Endodermal cell (in vitro differentiated cells): ENCODE results near the gene ZBTB34. TPM values are rescaled to one million over a fixed set of nuclear protein-coding genes. Genes with fewer than 3 reads are reported as not detected.

Experiments
- DNase-seq: peaks from one replicate; pipeline ENCODE4 v3.0.0-alpha.2; 2017
- H3K27ac ChIP-seq: 2 replicates; pipeline ENCODE4 v1.5.1; 2013; ENCODE audit warnings: mild to moderate bottlenecking, low read depth, low read length, moderate library complexity
- H3K27me3 ChIP-seq: 2 replicates; pipeline ENCODE4 v1.6.1; 2013; ENCODE audit warnings: mild to moderate bottlenecking, low read length, moderate library complexity; ENCODE audit not compliant: insufficient read depth, control insufficient read depth, poor library complexity, severe bottlenecking
- H3K36me3 ChIP-seq: 2 replicates; pipeline ENCODE4 v1.7.0; 2013; ENCODE audit warnings: mild to moderate bottlenecking, low read length, moderate library complexity; ENCODE audit not compliant: control insufficient read depth, insufficient read depth
- H3K4me1 ChIP-seq: one replicate; pipeline ENCODE4 v1.7.0; 2013; ENCODE audit warnings: low read length; ENCODE audit not compliant: control insufficient read depth, insufficient read depth
- H3K4me3 ChIP-seq: 2 replicates; pipeline ENCODE4 v1.5.1; 2013; ENCODE audit warnings: mild to moderate bottlenecking, low read length, moderate library complexity
- H3K9ac ChIP-seq: 2 replicates; pipeline ENCODE4 v1.6.1; 2013; ENCODE audit warnings: mild to moderate bottlenecking, low read length, moderate library complexity; ENCODE audit not compliant: poor library complexity, severe bottlenecking; ENCODE audit errors: extremely low read depth
- H3K9me3 ChIP-seq: 2 replicates; pipeline ENCODE4 v1.6.1; 2013; ENCODE audit warnings: mild to moderate bottlenecking, low read length, moderate library complexity; ENCODE audit not compliant: control insufficient read depth
- H3K27ac Mint-ChIP-seq: 2 replicates; pipeline ENCODE4 v1.8.0; 2020; ENCODE audit warnings: mixed read lengths
- H3K27me3 Mint-ChIP-seq: 2 replicates; pipeline ENCODE4 v1.8.0; 2021; ENCODE audit warnings: mild to moderate bottlenecking, mixed read lengths; ENCODE audit not compliant: insufficient read depth
- H3K36me3 Mint-ChIP-seq: 2 replicates; pipeline ENCODE4 v1.8.0; 2020; ENCODE audit warnings: low read depth, mixed read lengths
- H3K4me1 Mint-ChIP-seq: 2 replicates; pipeline ENCODE4 v1.8.0; 2020; ENCODE audit warnings: mixed read lengths
- H3K4me3 Mint-ChIP-seq: 2 replicates; pipeline ENCODE4 v1.8.0; 2020; ENCODE audit warnings: mild to moderate bottlenecking, moderate library complexity, mixed read lengths
- H3K9me3 Mint-ChIP-seq: 2 replicates; pipeline ENCODE4 v1.8.0; 2020; ENCODE audit warnings: mild to moderate bottlenecking, mixed read lengths
- WGBS, 2 experiments: methylation state at CpG; one replicate each; pipeline versions ENCODE4 v1.1.5 to v1.1.7; 2013; ENCODE audit warnings: missing lambda C conversion rate in 2 of 2, mixed read lengths in 1 of 2; ENCODE audit not compliant: insufficient coverage in 1 of 2, insufficient read length in 1 of 2; 5-methylcytosine and 5-hydroxymethylcytosine counted together
- total RNA-seq, 2 donors: library from RNA; stranded (reverse); fragmentation: NEBNext Ultra II Directional in 1 of 2; extraction: Animal tissue kit (Norgen Biotek cat#: 25700) in 1 of 2; gene quantifications; 2 replicates in 1 of 2; 3 replicates in 1 of 2; pipeline ENCODE4 v1.2.1, GENCODE V29; 2021
- TF ChIP-seq, protein P1 (sequence below): fragments of 200-600 bp; sonication (generic); conservative IDR thresholded peaks from 2 replicates; pipeline ENCODE4 v1.5.0; 2021; ENCODE audit warnings: antibody characterized with exemption, mild to moderate bottlenecking

Gene ZBTB34
- total RNA-seq, 2 donors from 2014 or later, result 19.7 to 24.9 TPM

DNA sequence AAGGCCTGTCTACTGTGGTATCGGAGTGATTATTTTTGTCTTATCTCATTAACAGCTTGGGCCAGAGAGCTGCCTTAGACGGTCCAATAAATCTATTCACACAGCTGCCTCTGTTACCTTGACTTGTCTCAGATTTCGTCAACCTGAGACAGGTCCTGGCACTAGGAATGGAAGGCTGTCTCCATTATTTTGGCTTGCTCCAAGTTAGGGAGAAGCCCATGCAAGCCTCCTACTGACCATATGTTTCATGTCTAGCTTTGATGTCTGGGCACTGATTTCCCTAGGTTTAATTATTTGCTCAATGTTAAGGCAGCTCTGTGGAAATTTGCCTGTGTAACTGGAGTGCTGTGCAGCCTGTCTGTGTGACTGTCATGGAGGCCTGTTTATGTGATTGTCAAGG lies 41.8 kb downstream of the ZBTB34 start:
- Histone ChIP-seq H3K27ac (no peak overlapping the region), H3K4me1 (no peaks in the 10 kb centered on the region), H3K9ac (no peak overlapping the region), H3K9me3 (peaks cover 17% of the 10 kb centered on the region), H3K27me3 (no peaks in the 10 kb centered on the region), H3K36me3 (no peaks in the 10 kb centered on the region), H3K4me3 (no peak overlapping the region)
- peaks cover 5% of the 10 kb centered on the region for H3K4me1 Mint-ChIP-seq
- H3K36me3 Mint-ChIP-seq, result no peaks in the 10 kb centered on the region
- no peak for DNase-seq
- peaks cover 14% of the 10 kb centered on the region for H3K9me3 Mint-ChIP-seq
- TF ChIP-seq, protein P1, sequence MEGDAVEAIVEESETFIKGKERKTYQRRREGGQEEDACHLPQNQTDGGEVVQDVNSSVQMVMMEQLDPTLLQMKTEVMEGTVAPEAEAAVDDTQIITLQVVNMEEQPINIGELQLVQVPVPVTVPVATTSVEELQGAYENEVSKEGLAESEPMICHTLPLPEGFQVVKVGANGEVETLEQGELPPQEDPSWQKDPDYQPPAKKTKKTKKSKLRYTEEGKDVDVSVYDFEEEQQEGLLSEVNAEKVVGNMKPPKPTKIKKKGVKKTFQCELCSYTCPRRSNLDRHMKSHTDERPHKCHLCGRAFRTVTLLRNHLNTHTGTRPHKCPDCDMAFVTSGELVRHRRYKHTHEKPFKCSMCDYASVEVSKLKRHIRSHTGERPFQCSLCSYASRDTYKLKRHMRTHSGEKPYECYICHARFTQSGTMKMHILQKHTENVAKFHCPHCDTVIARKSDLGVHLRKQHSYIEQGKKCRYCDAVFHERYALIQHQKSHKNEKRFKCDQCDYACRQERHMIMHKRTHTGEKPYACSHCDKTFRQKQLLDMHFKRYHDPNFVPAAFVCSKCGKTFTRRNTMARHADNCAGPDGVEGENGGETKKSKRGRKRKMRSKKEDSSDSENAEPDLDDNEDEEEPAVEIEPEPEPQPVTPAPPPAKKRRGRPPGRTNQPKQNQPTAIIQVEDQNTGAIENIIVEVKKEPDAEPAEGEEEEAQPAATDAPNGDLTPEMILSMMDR, result no peak
- no peak overlapping the region for H3K27ac Mint-ChIP-seq
- H3K27me3 Mint-ChIP-seq, result peaks cover 6% of the 10 kb centered on the region
- no peak overlapping the region for H3K4me3 Mint-ChIP-seq
- WGBS, 2 experiments, result 90 to 93% methylated on average over 3 of the region's 3 CpGs

DNA sequence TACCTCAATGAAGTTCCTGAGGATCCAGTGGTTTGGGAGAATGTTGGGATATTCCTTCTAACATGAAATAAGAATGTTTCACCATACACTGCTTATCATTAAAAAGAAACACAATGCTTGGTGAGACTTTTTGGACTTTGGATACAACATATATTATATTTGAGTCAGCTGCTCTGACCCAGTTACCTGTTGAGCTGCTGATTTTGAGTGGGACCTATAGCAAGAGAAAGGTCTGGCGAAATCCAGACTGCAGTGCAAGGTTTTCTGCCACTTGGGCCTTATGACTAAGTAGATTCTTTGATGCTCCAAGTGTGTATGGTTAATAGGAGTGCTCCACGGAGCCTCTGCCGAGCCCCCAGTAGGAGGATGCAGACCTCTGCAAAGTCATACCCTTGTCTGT lies 44.1 kb downstream of the ZBTB34 start:
- Histone ChIP-seq H3K9me3 (peaks cover 17% of the 10 kb centered on the region), H3K4me1 (no peaks in the 10 kb centered on the region), H3K4me3 (no peak overlapping the region), H3K27me3 (no peaks in the 10 kb centered on the region), H3K9ac (no peak overlapping the region), H3K27ac (no peak overlapping the region), H3K36me3 (no peaks in the 10 kb centered on the region)
- DNase-seq, result no peak
- TF ChIP-seq, protein P1, result no peak
- 90 to 100% methylated on average over 2 to 3 of the region's 3 CpGs for WGBS, 2 experiments
- peaks cover 8% of the 10 kb centered on the region for H3K4me1 Mint-ChIP-seq
- H3K27me3 Mint-ChIP-seq, result peaks cover 13% of the 10 kb centered on the region
- no peak overlapping the region for H3K4me3 Mint-ChIP-seq
- no peak overlapping the region for H3K27ac Mint-ChIP-seq
- peaks cover 14% of the 10 kb centered on the region for H3K9me3 Mint-ChIP-seq
- H3K36me3 Mint-ChIP-seq, result no peaks in the 10 kb centered on the region

DNA sequence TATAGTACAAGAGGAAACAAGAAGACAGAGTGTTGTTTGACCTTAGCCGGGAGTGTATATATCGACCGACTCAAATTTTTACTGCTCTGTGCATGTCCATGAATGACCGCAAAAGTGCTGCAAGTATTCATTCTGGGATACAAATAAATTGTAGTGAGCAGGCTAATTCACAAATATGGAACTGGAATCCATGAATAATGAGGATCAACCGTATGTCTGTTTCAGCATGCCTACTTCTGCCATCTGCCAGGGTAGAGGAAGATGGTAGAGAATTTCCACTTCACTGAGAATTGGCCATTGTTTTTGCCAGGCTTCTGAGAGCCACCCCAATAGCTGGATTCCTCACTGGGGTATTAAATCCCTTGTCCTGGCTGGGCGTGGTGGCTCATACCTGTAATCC lies 45.7 kb downstream of the ZBTB34 start:
- TF ChIP-seq, protein P1, result no peak
- 95 to 99% methylated on average over 6 of the region's 6 CpGs for WGBS, 2 experiments
- peaks cover 8% of the 10 kb centered on the region for H3K4me1 Mint-ChIP-seq
- peaks cover 19% of the 10 kb centered on the region for H3K27me3 Mint-ChIP-seq
- H3K4me3 Mint-ChIP-seq, result no peak overlapping the region
- no peak overlapping the region for H3K27ac Mint-ChIP-seq
- H3K9me3 ChIP-seq, result peaks cover 12% of the 10 kb centered on the region
- DNase-seq, result no peak
- no peak overlapping the region for H3K9ac ChIP-seq
- peaks cover 2% of the 10 kb centered on the region for H3K27me3 ChIP-seq
- H3K36me3 Mint-ChIP-seq, result no peaks in the 10 kb centered on the region
- no peak overlapping the region for H3K4me3 ChIP-seq
- peaks cover 8% of the 10 kb centered on the region for H3K9me3 Mint-ChIP-seq
- H3K36me3 ChIP-seq, result no peaks in the 10 kb centered on the region
- no peak overlapping the region for H3K27ac ChIP-seq
- H3K4me1 ChIP-seq, result no peaks in the 10 kb centered on the region
